ENCODE results near the gene CLIC4.

DNA sequence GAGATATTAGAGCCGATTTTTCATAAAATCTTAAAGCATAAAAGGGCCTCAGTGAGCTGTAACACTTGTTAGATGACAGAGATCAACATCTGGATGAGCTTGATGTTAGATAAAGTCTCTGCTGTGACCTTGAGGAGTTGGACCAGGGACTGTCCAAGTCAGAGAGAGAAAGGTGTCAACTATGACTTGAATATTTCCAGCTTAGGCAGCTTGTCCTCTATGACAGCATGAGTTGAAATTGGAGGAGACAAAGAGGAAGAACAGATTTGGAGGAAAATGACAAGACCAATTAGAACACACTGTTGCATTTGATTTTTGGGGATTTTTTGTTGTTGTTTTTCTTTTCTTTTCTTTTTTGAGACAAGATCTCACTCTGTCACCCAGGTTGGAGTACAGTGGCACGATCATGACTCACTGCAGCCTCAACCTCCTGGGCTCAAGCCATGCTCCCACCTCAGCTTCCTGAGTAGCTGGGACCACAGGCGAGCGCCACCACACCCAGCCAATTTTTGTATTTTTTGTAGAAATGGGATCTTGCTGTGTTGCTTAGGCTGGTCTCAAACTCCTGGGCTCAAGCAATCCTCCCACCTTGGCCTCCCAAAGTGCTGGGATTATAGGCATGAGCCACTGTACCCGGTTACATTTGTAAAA, 35.3 kb upstream of the CLIC4 start:
- TF ChIP-seq, protein P1, sequence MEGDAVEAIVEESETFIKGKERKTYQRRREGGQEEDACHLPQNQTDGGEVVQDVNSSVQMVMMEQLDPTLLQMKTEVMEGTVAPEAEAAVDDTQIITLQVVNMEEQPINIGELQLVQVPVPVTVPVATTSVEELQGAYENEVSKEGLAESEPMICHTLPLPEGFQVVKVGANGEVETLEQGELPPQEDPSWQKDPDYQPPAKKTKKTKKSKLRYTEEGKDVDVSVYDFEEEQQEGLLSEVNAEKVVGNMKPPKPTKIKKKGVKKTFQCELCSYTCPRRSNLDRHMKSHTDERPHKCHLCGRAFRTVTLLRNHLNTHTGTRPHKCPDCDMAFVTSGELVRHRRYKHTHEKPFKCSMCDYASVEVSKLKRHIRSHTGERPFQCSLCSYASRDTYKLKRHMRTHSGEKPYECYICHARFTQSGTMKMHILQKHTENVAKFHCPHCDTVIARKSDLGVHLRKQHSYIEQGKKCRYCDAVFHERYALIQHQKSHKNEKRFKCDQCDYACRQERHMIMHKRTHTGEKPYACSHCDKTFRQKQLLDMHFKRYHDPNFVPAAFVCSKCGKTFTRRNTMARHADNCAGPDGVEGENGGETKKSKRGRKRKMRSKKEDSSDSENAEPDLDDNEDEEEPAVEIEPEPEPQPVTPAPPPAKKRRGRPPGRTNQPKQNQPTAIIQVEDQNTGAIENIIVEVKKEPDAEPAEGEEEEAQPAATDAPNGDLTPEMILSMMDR (IDR thresholded peaks at IDR 0.05) = no peak
- no peak for TF ChIP-seq EZH2 (IDR thresholded peaks at IDR 0.05; ENCODE audit: borderline replicate concordance, insufficient read depth, low read depth, low read length, poor library complexity, severe bottlenecking)

All from B cell (primary cell).